Activated T-cell treated with anti-CD3 and anti-CD28 coated beads, Interleukin-2, amount 50 U/mL, for 48 hours (primary cell): ENCODE data around the gene LNX1.

Experiments
- DNase-seq, 2 experiments: peaks; one replicate each; pipeline ENCODE4 v3.0.0-alpha.2; 2020

LNX1 gene

GRCh38 chr4:53591372-53591892 is at the start of gene LNX1:
LNX1 (minus strand) TSS chr4:53591486; CDS start chr4:53574002, 17,484 bp downstream.
- DNase-seq, result no peak

- no peak for DNase-seq
These were observed 49.5 kb upstream of the LNX1 start for GRCh38 chr4:53640576-53641453.

DNA sequence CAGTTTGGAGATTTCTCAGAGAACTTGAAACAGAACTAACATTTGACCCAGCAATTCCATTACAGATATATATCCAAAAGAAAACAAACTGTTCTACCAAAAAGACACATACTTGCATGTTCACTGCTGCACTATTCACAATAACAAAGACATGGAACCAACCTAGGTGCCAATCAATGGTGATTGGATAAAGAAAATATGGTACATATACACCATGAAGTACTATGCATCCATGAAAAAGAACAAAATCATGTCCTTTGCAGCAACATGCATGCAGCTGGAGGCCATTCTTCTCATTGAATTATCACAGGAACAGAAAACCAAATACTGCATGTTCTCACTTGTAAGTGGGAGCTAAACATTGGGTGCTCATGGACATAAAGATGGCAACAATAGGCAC is 47.6 kb upstream of the LNX1 start:
- DNase-seq, result no peak

GRCh38 chr4:53637348-53637747 is 46.1 kb upstream of the LNX1 start:
- no peak for DNase-seq

- no peak for DNase-seq
These were observed 44.6 kb upstream of the LNX1 start for GRCh38 chr4:53635697-53636483.

GRCh38 chr4:53633608-53634007 is 42.3 kb upstream of the LNX1 start:
- DNase-seq, result no peak

GRCh38 chr4:53629296-53629695 is 38.0 kb upstream of the LNX1 start:
- DNase-seq, result no peak

DNA sequence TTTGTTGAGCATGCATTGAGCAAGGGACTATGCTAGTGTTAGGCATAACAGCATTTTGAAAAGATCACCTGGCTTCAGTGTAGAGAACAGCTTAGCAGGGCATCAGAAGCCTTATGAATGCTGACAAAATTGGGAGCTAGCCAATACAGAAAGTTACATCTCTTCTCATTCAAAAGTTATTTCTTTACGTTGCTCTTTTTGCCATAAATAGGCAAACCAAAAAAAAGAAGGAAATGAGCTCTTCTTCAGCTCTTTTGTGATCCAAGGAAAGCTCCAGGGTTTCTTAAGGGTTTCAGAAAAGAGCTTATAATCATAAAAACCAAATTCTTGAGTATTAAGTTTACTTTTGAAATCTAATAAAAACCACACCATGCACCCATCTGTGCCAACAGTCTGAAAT is 35.2 kb upstream of the LNX1 start:
- DNase-seq, result no peak

DNA sequence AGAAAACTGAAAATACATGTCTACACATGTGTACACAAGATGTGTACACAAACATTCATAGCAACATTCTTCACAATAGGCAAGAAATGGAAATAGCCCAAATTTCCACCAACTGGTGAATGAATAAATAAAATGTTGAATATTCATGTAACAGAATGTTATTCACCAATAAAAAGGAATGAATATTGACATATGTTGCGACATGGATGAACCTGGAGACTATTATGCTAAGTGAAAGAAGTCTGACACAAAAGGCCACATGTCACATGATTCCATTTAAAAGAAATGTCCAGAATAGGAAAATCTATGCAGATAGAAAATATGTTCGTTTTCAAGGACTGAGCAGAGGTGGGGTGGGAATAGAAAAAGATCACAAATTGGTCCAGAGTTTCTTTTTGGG is 34.6 kb upstream of the LNX1 start:
- DNase-seq, result no peak

GRCh38 chr4:53622739-53623151 is 31.5 kb upstream of the LNX1 start:
- no peak for DNase-seq

DNA sequence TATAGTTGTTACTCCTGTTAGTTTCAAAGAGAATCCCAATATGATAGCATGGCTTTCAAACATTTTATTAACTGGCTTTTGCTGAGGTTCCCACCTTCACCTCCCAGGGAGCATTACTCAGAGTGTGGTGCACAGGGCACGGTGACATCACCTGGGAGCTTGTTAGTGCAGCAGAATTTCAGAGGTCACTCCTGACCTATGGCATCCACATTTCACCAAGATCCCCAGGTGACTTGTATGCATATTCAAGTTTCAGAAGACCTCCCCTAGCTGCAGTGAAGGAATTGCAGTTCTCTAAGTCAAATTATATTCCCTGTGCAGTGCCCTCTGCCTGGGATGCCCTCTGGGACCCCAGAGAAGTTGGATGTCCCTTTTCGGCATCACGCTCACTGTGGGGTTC is 29.7 kb upstream of the LNX1 start:
- DNase-seq, result no peak

GRCh38 chr4:53619431-53619830 is 28.1 kb upstream of the LNX1 start:
- DNase-seq, result no peak

- no peak for DNase-seq
These were observed 27.0 kb upstream of the LNX1 start for GRCh38 chr4:53618321-53618720.

GRCh38 chr4:53617101-53617680 is 25.9 kb upstream of the LNX1 start:
- no peak for DNase-seq

GRCh38 chr4:53616219-53616618 is 24.9 kb upstream of the LNX1 start:
- no peak for DNase-seq

DNA sequence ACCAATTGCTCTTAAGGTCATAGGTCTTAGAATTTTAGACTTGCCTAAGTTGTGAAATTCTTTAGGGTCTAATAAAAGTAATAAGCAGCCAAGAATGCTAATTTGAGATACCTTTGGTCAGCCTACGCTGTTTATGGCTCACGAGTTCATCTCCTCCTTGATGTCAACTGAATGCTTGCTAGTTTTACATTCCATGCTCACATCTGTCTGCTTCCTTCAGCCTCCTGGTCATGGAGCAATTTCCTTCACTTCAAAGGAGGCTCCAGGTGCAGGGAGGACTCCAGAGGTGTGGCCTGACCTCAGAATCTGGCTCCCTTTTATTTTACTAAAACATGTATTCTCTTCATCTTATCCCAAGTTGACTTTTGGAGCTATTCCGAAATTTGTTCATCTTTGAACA is 23.3 kb upstream of the LNX1 start:
- DNase-seq, result no peak

GRCh38 chr4:53613428-53613827 is 22.1 kb upstream of the LNX1 start:
- DNase-seq, result no peak

GRCh38 chr4:53608649-53609048 is 17.4 kb upstream of the LNX1 start:
- no peak for DNase-seq

DNA sequence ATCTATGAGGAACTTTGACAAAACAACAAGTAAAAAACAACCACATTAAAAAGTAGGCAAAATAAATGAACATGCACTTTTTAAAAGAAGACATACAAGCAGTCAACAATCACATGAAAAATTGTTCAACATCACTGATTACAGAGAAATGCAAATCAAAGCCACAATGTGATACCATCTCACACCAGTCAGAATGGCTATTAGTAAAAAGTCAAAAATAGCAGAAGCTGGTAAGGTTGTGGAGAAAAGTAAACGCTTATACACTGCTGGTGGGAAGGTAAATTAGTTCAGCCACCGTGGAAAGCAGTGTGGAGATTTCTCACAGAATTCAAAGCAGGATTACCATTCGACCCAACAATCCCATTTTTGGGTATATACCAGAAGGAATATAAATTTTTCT is 17.0 kb upstream of the LNX1 start:
- DNase-seq, result no peak

DNA sequence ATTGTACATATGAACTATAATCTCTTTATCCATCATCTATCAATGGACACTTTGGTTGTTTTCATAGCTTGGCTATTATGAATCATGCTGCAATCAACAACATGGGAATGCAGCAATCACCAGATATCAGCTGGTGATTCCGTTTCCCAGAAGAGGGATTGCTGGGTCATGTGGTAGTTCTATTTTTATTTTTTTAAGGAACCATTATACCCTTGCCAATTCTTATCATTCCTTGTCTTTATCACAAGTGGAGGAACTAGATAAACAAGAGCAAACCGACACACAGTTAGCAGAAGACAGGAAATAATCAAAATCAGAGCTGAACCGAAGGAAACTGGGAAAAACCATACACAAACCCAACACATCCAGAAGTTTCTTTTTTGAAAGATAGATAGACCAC is 14.5 kb upstream of the LNX1 start:
- DNase-seq, result no peak

- DNase-seq, result no peak
These were observed 11.1 kb upstream of the LNX1 start for GRCh38 chr4:53602390-53602789.

GRCh38 chr4:53601251-53601764 is 10.0 kb upstream of the LNX1 start:
- peak in 1 of 2 experiments; percentile 19 for DNase-seq

DNA sequence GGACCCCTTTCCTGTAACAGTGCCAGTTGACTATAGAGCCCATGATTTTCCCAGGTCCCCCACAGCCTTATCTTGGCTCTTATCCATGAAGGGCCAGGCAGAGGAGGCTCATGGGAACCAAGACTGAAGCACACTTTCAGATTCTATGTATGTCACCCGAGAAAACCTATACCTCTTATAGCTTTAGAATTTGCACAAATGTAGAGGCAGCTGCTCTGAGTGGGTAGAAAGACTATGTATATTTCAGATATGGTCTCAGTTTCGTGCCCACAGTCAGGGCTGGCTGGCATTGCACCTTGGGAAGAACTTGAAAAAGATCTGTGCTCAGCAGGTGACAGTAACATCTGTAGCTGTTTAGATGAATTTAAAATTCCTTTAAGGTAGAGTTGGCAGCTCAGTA is 8.3 kb upstream of the LNX1 start:
- no peak for DNase-seq
